ENCODE results near the gene EMC1.
"Not testable (repeated sequence)": the region's sequence is repeated elsewhere in the genome, so short reads cannot be mapped to it uniquely, and the experiment has no call there.

The EMC1 gene

DNA sequence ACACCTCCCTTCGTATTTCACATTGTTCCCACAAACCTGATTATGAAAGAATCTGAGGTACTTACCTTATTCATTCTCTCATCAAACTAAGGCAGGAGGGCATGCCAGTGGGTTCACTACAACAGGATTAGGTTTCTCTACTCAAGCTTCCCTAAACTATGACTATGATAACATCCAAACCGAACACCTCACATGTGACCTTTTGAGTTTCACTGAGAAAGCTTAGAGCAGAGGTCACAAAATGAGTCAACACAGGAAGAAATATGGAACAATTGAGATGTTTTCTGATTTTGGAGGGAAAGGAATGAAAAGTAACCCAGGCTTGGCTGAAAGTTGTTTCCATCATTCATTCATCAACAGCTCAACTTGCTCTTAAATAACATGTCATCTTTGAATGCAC lies 65.3 kb downstream of the EMC1 start:
- no peak for DNase-seq

DNA sequence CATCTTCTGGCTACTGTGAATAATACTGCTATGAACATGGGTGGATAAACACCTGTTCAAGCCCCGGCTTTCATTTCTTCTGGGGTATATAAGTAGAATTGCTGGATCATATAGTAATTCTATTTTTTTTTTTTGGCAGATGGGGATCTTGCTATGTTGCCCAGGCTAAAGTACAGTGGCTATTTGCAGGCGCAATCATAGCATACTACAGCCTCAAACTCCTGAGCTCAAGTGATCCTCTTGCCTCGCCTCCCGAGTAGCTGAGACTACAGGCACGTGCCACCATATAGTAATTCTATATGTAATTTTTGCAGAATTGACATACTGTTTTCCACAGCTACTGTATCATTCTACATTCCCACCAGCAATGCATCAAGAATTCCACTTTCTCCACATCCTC lies 69.1 kb downstream of the EMC1 start:
- no peak for DNase-seq

DNA sequence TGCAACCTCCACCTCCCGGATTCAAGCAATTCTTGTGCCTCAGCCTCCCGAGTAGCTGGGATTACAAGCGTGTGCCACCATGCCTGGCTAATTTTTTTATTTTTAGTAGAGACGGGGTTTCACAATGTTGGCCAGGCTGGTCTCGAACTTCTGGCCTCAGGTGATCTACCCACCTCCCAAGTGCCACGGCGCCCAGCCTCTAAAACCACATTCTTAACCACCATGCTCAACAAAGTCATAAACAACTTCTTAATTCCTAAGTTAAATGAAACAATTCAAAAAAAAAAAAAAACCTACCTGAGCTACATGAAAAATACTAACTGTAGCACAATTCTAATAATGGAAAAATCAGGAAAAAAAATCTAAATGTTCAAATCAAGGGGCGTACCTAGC lies 71.1 kb downstream of the EMC1 start:
- not testable (repeated sequence) for DNase-seq

DNA sequence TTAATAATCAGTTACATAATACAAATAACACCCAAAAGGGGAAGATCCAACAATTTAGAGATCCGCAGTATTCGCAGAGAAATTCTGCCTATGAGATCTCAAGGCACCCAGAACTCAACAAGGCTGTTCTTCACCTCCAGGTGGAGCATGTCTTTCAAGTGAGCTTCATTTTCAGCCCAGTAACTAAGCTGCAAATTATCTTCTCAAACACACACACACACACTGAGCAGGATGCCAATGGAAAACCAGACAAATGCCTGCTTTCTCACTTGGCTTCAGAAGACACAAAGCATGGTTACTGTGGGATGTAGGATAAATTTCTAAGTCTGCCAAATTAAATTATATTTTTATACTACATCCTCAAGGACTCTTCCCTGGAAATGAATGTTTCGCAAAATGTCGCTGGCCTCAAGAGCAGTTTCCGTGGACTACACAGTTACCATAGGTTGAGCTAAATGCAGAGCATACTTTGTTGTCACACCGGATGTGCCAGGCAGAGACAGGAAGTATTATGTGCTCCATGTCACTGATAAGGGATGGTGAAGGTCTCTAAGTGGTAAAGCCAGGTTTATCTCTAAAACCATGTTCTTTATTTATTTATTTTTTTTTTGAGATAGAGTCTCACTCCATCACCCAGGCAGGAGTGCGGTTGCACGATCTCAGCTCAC lies 71.6 kb downstream of the EMC1 start:
- no peak for DNase-seq

DNA sequence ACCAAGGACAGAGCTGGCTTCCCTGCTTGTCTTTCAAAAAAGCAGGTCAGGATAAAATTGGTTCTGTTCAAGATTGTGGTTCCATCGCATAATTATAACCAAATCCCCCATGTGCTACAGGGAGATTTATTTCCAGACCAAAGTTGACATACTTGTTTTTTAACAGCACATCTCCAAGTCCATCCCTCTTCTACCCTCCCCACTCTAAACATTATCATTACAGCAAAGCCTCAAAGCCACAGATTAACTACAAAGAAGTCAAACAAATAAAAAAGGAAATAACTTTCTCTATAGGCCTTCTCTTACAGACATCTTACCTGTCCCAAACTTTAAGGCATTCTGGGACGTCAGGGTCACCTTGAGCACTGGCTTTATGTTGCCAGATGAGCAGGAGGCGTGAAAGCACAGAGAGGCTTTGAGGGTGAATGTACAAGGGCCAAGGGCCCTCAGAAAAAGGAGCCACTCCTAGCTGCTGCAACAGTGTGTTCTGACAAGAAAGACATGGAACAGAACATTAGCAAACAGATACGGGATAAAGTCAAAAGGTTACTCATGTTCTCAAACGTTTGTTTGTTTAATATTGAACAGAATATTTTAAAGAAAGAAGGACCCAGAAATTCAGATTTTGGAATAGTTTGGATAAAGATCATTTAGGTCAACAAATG lies 72.5 kb downstream of the EMC1 start:
- DNase-seq: no peak

DNA sequence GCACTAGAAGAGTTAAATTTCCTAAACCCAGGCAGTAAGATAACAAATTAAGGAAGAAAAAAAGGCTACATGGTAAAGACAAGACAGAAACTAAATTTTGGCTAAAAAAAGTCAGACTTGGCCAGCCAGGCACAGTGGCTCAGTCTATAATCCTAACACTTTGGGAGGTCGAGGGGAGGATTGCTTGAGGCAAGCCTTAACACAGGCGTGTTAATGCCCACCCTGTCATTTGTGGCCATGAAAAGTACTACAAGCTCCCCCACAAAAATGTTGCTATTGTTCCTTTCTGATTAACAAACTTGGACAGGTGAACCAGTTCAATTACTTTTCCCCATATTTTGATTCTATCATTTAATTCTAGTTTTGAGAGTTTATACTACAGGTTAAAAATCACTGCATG lies 73.5 kb downstream of the EMC1 start:
- no peak for DNase-seq

DNA sequence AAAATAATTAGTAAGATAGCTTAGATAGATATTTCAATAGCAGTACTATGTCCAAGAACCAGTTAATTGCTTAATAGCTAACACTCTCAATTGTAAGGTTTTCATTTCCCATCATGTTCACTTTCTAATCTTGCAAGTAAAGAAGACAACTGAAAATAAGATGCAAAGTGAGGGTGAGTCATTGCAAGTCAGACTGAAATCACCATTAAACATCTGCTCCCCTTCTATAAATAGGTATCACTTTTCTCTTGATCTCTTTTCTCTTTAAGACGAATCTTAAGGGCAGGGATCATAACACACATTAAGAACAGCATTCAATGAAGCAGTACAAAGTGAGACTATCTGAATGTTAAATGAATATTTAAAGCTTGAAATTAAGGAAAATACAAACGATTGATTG lies 81.7 kb downstream of the EMC1 start:
- no peak for DNase-seq

DNA sequence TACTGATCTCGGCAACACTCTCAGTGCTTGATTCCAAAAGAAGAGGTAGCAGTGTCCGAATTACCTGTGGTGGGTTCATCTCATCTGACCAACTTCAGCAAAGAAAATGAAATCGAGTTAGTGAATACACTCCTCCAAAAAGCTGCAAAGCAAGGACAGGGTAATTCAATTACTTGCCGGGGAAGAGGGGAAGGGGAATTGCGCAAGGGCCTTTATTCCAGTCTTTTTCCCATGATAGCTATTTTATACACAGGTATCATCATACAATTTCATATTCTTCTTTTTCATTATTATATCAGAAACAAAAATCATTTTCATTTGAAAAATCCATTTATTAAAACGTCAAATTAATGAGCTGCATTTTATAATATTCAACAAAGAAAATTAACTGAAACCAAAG lies 84.2 kb downstream of the EMC1 start:
- DNase-seq: no peak

DNA sequence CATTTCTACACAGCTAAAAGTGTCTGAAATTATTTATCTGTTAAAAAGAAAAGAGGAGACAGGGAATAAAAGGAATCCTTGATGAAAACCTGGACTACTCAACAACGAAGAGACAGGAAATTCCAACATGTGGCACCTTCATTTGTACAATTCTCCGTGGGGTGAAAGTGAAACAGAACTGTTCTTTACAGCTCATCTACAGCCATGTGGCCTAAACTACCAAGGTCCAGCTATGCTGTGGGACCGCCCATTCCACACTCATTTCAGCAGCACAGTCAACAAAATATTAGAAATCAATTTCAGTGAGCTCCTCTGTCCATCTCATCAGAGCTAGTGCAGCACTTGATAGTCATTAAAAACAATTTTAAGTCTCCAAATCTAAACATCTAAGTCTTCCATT lies 85.3 kb downstream of the EMC1 start:
- DNase-seq: no peak

All from NCI-H1417 treated with DMSO at 0.1 percent for 48 hours (cell line).